ENCODE measurements around the gene PRKACA.

The PRKACA gene

GRCh38 chr19:14111486-14111885 is 6.1 kb downstream of the PRKACA start:
- H3K4me3 ChIP-seq, result no peak overlapping the region
- H3K9ac ChIP-seq (ENCODE audit: insufficient read length), result no peak overlapping the region
- TF ChIP-seq POLR2AphosphoS5 (IDR thresholded peaks at IDR 0.05; ENCODE audit: borderline replicate concordance, low read depth, low read length), result no peak
- no peak for TF ChIP-seq FOXP2 (optimal IDR thresholded peaks at IDR 0.05; ENCODE audit: control extremely low read depth, extremely low read length, insufficient read depth)
- TF ChIP-seq EZH2 (IDR thresholded peaks at IDR 0.05), result no peak
- no peaks in the 10 kb centered on the region for H3K9me3 ChIP-seq (ENCODE audit: low read depth, low read length)
- DNase-seq (ENCODE audit: low read depth, low spot score), result no peak
- no peak overlapping the region for H3K27ac ChIP-seq
- no peaks in the 10 kb centered on the region for H3K36me3 ChIP-seq (ENCODE audit: insufficient read depth, low read length)

- no peak overlapping the region for H3K27ac ChIP-seq
- H3K9me3 ChIP-seq (ENCODE audit: low read depth, low read length), result no peaks in the 10 kb centered on the region
- no peaks in the 10 kb centered on the region for H3K36me3 ChIP-seq (ENCODE audit: insufficient read depth, low read length)
- no peak for DNase-seq (ENCODE audit: low read depth, low spot score)
- TF ChIP-seq EZH2 (IDR thresholded peaks at IDR 0.05), result no peak
- TF ChIP-seq POLR2AphosphoS5 (IDR thresholded peaks at IDR 0.05; ENCODE audit: borderline replicate concordance, low read depth, low read length), result no peak
- TF ChIP-seq FOXP2 (optimal IDR thresholded peaks at IDR 0.05; ENCODE audit: control extremely low read depth, extremely low read length, insufficient read depth), result no peak
- H3K4me3 ChIP-seq, result no peak overlapping the region
- H3K9ac ChIP-seq (ENCODE audit: insufficient read length), result no peak overlapping the region
Observed at GRCh38 chr19:14110650-14111049, 6.9 kb downstream of the PRKACA start.

GRCh38 chr19:14107581-14108461 is 9.7 kb downstream of the PRKACA start:
- no peak overlapping the region for H3K4me3 ChIP-seq
- H3K9me3 ChIP-seq (ENCODE audit: low read depth, low read length), result no peaks in the 10 kb centered on the region
- H3K9ac ChIP-seq (ENCODE audit: insufficient read length), result no peak overlapping the region
- no peaks in the 10 kb centered on the region for H3K36me3 ChIP-seq (ENCODE audit: insufficient read depth, low read length)
- TF ChIP-seq EZH2 (IDR thresholded peaks at IDR 0.05), result no peak
- TF ChIP-seq FOXP2 (optimal IDR thresholded peaks at IDR 0.05; ENCODE audit: control extremely low read depth, extremely low read length, insufficient read depth), result no peak
- no peak for TF ChIP-seq POLR2AphosphoS5 (IDR thresholded peaks at IDR 0.05; ENCODE audit: borderline replicate concordance, low read depth, low read length)
- no peak for DNase-seq (ENCODE audit: low read depth, low spot score)
- H3K27ac ChIP-seq, result no peak overlapping the region

GRCh38 chr19:14106840-14107239 is 10.7 kb downstream of the PRKACA start:
- H3K27ac ChIP-seq, result no peak overlapping the region
- peaks cover 4% of the 10 kb centered on the region; the same call in 1 of the 2 replicates for H3K36me3 ChIP-seq (ENCODE audit: insufficient read depth, low read length)
- no peak for DNase-seq (ENCODE audit: low read depth, low spot score)
- no peak overlapping the region for H3K4me3 ChIP-seq
- no peak overlapping the region for H3K9ac ChIP-seq (ENCODE audit: insufficient read length)
- no peaks in the 10 kb centered on the region for H3K9me3 ChIP-seq (ENCODE audit: low read depth, low read length)
- TF ChIP-seq POLR2AphosphoS5 (IDR thresholded peaks at IDR 0.05; ENCODE audit: borderline replicate concordance, low read depth, low read length) (no peak), FOXP2 (optimal IDR thresholded peaks at IDR 0.05; ENCODE audit: control extremely low read depth, extremely low read length, insufficient read depth) (no peak), EZH2 (IDR thresholded peaks at IDR 0.05) (no peak)

- H3K9me3 ChIP-seq (ENCODE audit: low read depth, low read length), result no peaks in the 10 kb centered on the region
Observed at GRCh38 chr19:14105680-14106079, 11.9 kb downstream of the PRKACA start.

GRCh38 chr19:14103310-14103709 is 14.3 kb downstream of the PRKACA start:
- H3K27ac ChIP-seq, result no peak overlapping the region
- no peak for DNase-seq (ENCODE audit: low read depth, low spot score)
- H3K9ac ChIP-seq (ENCODE audit: insufficient read length), result no peak overlapping the region
- no peak overlapping the region for H3K4me3 ChIP-seq
- no peaks in the 10 kb centered on the region for H3K9me3 ChIP-seq (ENCODE audit: low read depth, low read length)
- TF ChIP-seq POLR2AphosphoS5 (IDR thresholded peaks at IDR 0.05; ENCODE audit: borderline replicate concordance, low read depth, low read length) (no peak), EZH2 (IDR thresholded peaks at IDR 0.05) (no peak), FOXP2 (optimal IDR thresholded peaks at IDR 0.05; ENCODE audit: control extremely low read depth, extremely low read length, insufficient read depth) (no peak)
- peaks cover 4% of the 10 kb centered on the region; the same call in 1 of the 2 replicates for H3K36me3 ChIP-seq (ENCODE audit: insufficient read depth, low read length)

More at GRCh38 chr19:14105680-14106079, 11.9 kb downstream of the PRKACA start:
- no peak overlapping the region for H3K9ac ChIP-seq (ENCODE audit: insufficient read length)
- peaks cover 4% of the 10 kb centered on the region; the same call in 1 of the 2 replicates for H3K36me3 ChIP-seq (ENCODE audit: insufficient read depth, low read length)
- TF ChIP-seq POLR2AphosphoS5 (IDR thresholded peaks at IDR 0.05; ENCODE audit: borderline replicate concordance, low read depth, low read length), result no peak
- TF ChIP-seq FOXP2 (optimal IDR thresholded peaks at IDR 0.05; ENCODE audit: control extremely low read depth, extremely low read length, insufficient read depth), result no peak
- TF ChIP-seq EZH2 (IDR thresholded peaks at IDR 0.05), result no peak
- no peak overlapping the region for H3K27ac ChIP-seq
- no peak for DNase-seq (ENCODE audit: low read depth, low spot score)
- no peak overlapping the region for H3K4me3 ChIP-seq

- TF ChIP-seq EZH2 (IDR thresholded peaks at IDR 0.05) (no peak), FOXP2 (optimal IDR thresholded peaks at IDR 0.05; ENCODE audit: control extremely low read depth, extremely low read length, insufficient read depth) (no peak), POLR2AphosphoS5 (IDR thresholded peaks at IDR 0.05; ENCODE audit: borderline replicate concordance, low read depth, low read length) (no peak)
- H3K27ac ChIP-seq, result no peak overlapping the region
- no peak overlapping the region for H3K9ac ChIP-seq (ENCODE audit: insufficient read length)
- H3K4me3 ChIP-seq, result no peak overlapping the region
- no peaks in the 10 kb centered on the region for H3K9me3 ChIP-seq (ENCODE audit: low read depth, low read length)
- no peak for DNase-seq (ENCODE audit: low read depth, low spot score)
- peaks cover 4% of the 10 kb centered on the region; the same call in 1 of the 2 replicates for H3K36me3 ChIP-seq (ENCODE audit: insufficient read depth, low read length)
Observed at GRCh38 chr19:14102756-14103155, 14.8 kb downstream of the PRKACA start.

- no peak for DNase-seq (ENCODE audit: low read depth, low spot score)
- no peak for TF ChIP-seq POLR2AphosphoS5 (IDR thresholded peaks at IDR 0.05; ENCODE audit: borderline replicate concordance, low read depth, low read length)
- TF ChIP-seq EZH2 (IDR thresholded peaks at IDR 0.05), result no peak
- TF ChIP-seq FOXP2 (optimal IDR thresholded peaks at IDR 0.05; ENCODE audit: control extremely low read depth, extremely low read length, insufficient read depth), result no peak
- peaks cover 4% of the 10 kb centered on the region; the same call in 1 of the 2 replicates for H3K36me3 ChIP-seq (ENCODE audit: insufficient read depth, low read length)
Observed at GRCh38 chr19:14102102-14102696, 15.4 kb downstream of the PRKACA start.

More at GRCh38 chr19:14102102-14102696, 15.4 kb downstream of the PRKACA start:
- Histone ChIP-seq H3K4me3 (no peak overlapping the region), H3K9ac (ENCODE audit: insufficient read length) (no peak overlapping the region), H3K9me3 (ENCODE audit: low read depth, low read length) (no peaks in the 10 kb centered on the region), H3K27ac (no peak overlapping the region)
